Motor neuron (in vitro differentiated cells): ENCODE results near the gene INKA1. TPM values are rescaled to one million over a fixed set of nuclear protein-coding genes. Genes with fewer than 3 reads are reported as not detected.
"Not testable (repeated sequence)": the region's sequence is repeated elsewhere in the genome, so short reads cannot be mapped to it uniquely, and the experiment has no call there.

Source experiments
- ATAC-seq, 8 experiments: fragments of 200-7000 bp; cut with Tn5 transposase; replicated peaks in 6 of 8; 2 replicates each; pipeline ENCODE4 v1.8.0; 2021; ENCODE audit warnings: mild to moderate bottlenecking in 8 of 8, moderate library complexity in 8 of 8
- H3K27ac ChIP-seq, 2 donors: fragments of 250-450 bp; sonication (Bioruptor Pico); 2 replicates each; pipeline ENCODE4 v1.9.0; 2021; ENCODE audit warnings: antibody characterized with exemption in 2 of 2, mild to moderate bottlenecking in 2 of 2, moderate library complexity in 1 of 2
- H3K4me1 ChIP-seq, 2 donors: fragments of 250-450 bp; sonication (Bioruptor Pico); replicated peaks in 1 of 2; 2 replicates each; pipeline ENCODE4 v1.6.1; 2021; ENCODE audit warnings: antibody characterized with exemption in 2 of 2, mild to moderate bottlenecking in 2 of 2, moderate library complexity in 1 of 2
- H3K4me3 ChIP-seq, 5 donors: fragments of 250-450 bp; sonication (Bioruptor Pico); 2 replicates each; pipeline ENCODE4 v1.9.0; 2021; ENCODE audit warnings: antibody characterized with exemption in 5 of 5, mild to moderate bottlenecking in 5 of 5, moderate library complexity in 4 of 5
- WGBS, 10 experiments: fragments of 450-650 bp; shearing (Covaris generic); methylation state at CpG; one replicate each; pipeline ENCODE4 v1.0.0; 2022; 5-methylcytosine and 5-hydroxymethylcytosine counted together
- in situ Hi-C, 9 experiments: fragments of 400-800 bp; cut with MboI; loops; one replicate each; pipeline ENCODE4 v1.15.0; 2021; ENCODE audit warnings: low sequenced_read_pairs in 9 of 9, low pct_unique_long_range_greater_than_20kb in 2 of 9; ENCODE audit not compliant: unreplicated experiment in 9 of 9
- total RNA-seq, 8 experiments: library from RNA; unstranded; fragments of 300-600 nt; gene quantifications; 2 replicates each; pipeline versions ENCODE4 v1.2.3 to v1.2.4, GENCODE V29; 2022

Gene INKA1
- total RNA-seq, 8 experiments from 2014 or later = 0.81 to 3.5 (median 2.3) TPM

DNA sequence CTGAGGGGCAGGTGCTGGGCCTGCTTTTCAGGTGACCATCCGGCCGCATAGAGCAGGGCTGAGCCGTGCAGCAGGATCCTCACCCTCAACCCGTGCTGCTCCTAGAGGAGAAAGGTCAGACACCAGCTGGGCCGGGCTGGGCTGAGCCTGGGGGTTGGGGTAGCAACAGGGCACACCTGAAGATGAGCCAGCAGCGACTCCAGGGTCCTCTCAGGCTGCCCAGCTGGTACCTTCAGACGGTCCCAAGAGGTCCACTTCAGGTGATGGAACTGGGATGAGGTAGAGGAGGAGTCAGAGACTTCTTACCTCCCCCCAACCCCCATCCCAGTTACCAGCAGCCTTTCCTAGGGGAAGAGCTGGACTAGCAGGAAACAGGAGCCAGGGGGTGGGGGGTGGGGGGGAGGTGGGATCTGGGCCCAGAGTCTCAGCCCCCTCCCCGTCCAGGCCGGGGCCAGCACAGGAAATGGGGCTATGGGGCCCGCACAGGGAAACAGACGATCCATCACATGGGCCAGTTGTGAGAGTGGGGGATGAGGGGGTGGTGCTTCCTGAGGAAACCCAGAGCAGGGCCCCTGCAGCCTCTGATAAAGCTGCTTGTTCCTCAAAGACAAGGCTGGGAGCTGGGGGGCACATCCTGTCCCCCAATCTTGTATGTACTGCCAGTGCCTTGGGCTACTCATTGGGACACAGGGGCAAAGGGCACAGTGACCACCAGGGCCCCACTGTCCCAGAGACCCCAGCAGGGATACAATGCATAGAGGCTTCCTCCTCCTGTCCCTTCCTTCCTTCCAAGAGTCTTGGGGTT lies 3.0 kb downstream of the INKA1 start:
- 28 to 80% methylated on average over 1 to 2 of the region's 11 CpGs; no CpG with 5 or more reads in 8 of the 10 experiments for WGBS, 10 experiments
- Histone ChIP-seq H3K4me3 (no peak overlapping the region), H3K27ac (no peak overlapping the region), H3K4me1 (peaks cover 26 to 38% of the 10 kb centered on the region in 2 donors)
- in situ Hi-C loops = loop anchor here in 1 of 9 experiments (25.0 kb wide), 1 partner anchor 106 kb away; the partner anchor contains the start of gene MST1R
- ATAC-seq = no peak

GRCh38 chr3:49806850-49807249 lies 3.8 kb downstream of the INKA1 start:
- in situ Hi-C loops = loop anchor here in 1 of 9 experiments (25.0 kb wide), 1 partner anchor 105 kb away; the partner anchor contains the start of gene MST1R
- H3K4me1 ChIP-seq = peaks cover 26 to 38% of the 10 kb centered on the region in 2 donors

GRCh38 chr3:49807431-49808114 lies 4.5 kb downstream of the INKA1 start:
- in situ Hi-C loops = loop anchor here in 1 of 9 experiments (25.0 kb wide), 1 partner anchor 105 kb away; the partner anchor contains the start of gene MST1R
- WGBS, 10 experiments = 83 to 100% (median 94%) methylated on average over 1 to 3 of the region's 13 CpGs; no CpG with 5 or more reads in 6 of the 10 experiments
- Histone ChIP-seq H3K27ac (no peak overlapping the region), H3K4me3 (no peak overlapping the region), H3K4me1 (peaks cover 26 to 38% of the 10 kb centered on the region in 2 donors)
- no peak for ATAC-seq

More at GRCh38 chr3:49806850-49807249, 3.8 kb downstream of the INKA1 start:
- H3K27ac ChIP-seq = no peak overlapping the region
- 60 to 100% methylated on average over 1 of the region's 2 CpGs; no CpG with 5 or more reads in 8 of the 10 experiments for WGBS, 10 experiments
- no peak for ATAC-seq
- H3K4me3 ChIP-seq = no peak overlapping the region

DNA sequence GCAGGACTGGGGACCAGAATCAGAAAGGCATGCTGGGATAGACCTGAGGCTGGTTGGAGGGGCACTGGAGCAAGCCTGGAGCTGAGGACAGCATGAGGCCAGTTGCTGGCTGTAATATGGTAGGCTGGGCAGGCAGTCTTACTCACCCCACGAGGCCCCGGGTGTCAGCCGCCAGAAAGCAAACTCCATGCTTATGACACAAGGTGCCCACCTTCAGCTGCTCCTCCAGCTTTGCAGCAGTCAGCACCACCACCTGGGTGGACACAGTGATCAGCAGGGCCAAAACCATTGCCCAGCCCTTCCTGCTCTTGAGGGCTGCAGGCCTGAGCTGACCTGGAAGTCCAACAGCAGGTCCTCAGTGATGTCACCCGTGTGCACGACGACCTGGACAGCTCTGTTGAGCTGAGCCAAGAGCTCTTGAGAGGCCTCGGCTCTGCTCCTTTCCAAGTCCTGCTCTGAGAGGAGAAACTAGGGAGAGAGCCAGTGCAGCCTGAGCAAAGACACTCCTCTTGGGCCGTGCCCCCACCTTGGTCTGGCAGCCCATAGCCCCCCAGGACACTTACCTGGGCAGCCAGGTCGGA lies 9.9 kb downstream of the INKA1 start:
- 20 to 94% (median 80%) methylated on average over 1 to 6 of the region's 9 CpGs; no CpG with 5 or more reads in 5 of the 10 experiments for WGBS, 10 experiments
- Histone ChIP-seq H3K4me3 (no peak overlapping the region), H3K4me1 (peaks cover 0 to 4% of the 10 kb centered on the region in 2 donors), H3K27ac (no peak overlapping the region)
- in situ Hi-C loops = loop anchor here in 1 of 9 experiments (25.0 kb wide), 1 partner anchor 99 kb away; the partner anchor contains the start of gene MST1R
- peak in 2 of 8 experiments; percentile 21 to 30 for ATAC-seq

DNA sequence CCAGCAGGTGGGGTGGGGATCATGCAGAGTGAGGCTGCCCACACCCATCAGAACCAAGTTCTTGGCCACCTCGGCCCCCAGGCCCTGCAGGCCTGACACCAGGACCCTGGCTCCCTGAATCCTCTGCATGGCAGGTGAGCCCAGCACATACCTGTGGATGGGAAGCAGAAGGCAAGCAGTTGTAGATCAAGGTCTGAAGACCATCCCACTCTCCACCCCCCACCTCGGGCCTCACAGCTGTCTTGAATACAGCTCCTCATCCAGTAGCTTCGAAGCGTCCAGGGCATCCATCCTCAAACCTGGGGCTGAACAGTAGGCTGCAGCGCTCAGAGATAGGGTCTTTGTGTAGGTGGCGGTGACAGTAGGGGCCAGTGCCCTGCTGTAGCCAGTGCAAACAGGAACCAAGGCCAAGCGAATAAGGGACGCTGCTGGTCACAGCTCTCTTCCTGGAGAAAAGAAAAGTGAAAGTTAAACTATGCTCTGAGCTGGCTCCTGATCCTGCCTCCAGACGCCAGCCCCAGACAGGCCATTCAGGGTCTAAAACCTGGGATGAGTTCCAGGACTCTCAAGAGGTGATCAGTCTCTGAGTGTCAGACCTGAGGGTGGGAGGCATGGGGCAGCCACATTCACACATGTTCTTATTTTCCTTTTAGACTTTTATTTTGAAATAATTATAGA lies 10.6 kb downstream of the INKA1 start, which contains the start of gene UBA7:
Gene UBA7, minus strand, starts transcription at position 457 of the 678 bp plus-strand sequence. Its CDS starts 166 bp downstream, at position 291.
- peak; percentile 33 to 97 (median 90) for ATAC-seq
- peaks cover 0 to 4% of the 10 kb centered on the region in 2 donors for H3K4me1 ChIP-seq
- 0 to 82% (median 71%) methylated on average over 1 to 7 of the region's 9 CpGs; no CpG with 5 or more reads in 5 of the 10 experiments for WGBS, 10 experiments
- peak within 1 kb of the TSS in 1 of 2 donors; percentile 62 for H3K27ac ChIP-seq
- in situ Hi-C loops = loop anchor here in 1 of 9 experiments (25.0 kb wide), 1 partner anchor 99 kb away; the partner anchor contains the start of gene MST1R
- no peak within 1 kb of the TSS for H3K4me3 ChIP-seq

GRCh38 chr3:49823131-49823530 lies 20.1 kb downstream of the INKA1 start:
- in situ Hi-C loops = loop anchor here in 1 of 9 experiments (25.0 kb wide), 1 partner anchor 89 kb away; the partner anchor contains the start of gene MST1R
- 75 to 100% (median 84%) methylated on average over 1 to 3 of the region's 3 CpGs; no CpG with 5 or more reads in 2 of the 10 experiments for WGBS, 10 experiments
- H3K27ac ChIP-seq, ATAC-seq, H3K4me1 ChIP-seq, H3K4me3 ChIP-seq: not testable (repeated sequence)

- no peak for ATAC-seq
- in situ Hi-C loops = no loop called here
- Histone ChIP-seq H3K27ac (no peak overlapping the region), H3K4me3 (no peak overlapping the region), H3K4me1 (no peaks in the 10 kb centered on the region)
- WGBS, 10 experiments = 60 to 100% (median 84%) methylated on average over 1 to 5 of the region's 6 CpGs; no CpG with 5 or more reads in 2 of the 10 experiments
Measured at GRCh38 chr3:49826016-49826415, 23.0 kb downstream of the INKA1 start.

- 0 to 70% (median 20%) methylated on average over 1 to 2 of the region's 3 CpGs; no CpG with 5 or more reads in 6 of the 10 experiments for WGBS, 10 experiments
- Histone ChIP-seq H3K27ac (no peak overlapping the region), H3K4me1 (no peaks in the 10 kb centered on the region), H3K4me3 (no peak overlapping the region)
- in situ Hi-C loops = no loop called here
- no peak for ATAC-seq
Measured at GRCh38 chr3:49831341-49831740, 28.3 kb downstream of the INKA1 start.

DNA sequence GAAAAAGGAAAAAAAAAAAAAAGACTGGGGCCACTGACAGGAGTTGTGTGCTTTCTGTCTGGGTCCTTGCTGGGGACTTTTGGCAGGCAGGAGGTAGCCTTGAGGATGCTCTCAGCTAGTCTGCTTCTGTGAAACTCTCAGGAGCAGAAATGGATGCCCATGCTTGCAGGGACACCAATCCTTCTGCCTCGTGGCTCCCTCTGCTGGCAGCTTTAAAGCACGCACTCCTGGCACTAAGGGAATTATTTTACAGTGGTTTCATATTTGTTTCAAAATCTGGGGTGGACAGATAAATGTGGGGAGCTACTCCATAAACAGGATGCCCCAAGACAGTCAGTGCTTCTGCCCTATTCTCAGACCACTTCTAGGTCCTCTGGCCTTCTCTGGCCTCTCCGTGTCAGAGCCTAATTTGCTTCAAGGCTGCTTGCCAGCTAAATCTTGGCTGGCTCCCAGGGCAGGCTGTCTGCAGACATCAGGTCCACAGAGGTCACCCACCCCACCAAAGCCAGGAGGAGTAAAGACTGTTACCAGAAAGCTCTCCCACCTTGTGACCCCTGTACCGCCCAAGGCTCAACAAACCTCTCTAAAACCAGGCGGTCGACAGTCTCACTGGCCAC lies 36.2 kb downstream of the INKA1 start:
- in situ Hi-C loops = no loop called here
- WGBS, 10 experiments = 0 to 100% (median 80%) methylated on average over 1 to 3 of the region's 6 CpGs; no CpG with 5 or more reads in 5 of the 10 experiments
- no peaks in the 10 kb centered on the region for H3K4me1 ChIP-seq
- no peak overlapping the region for H3K4me3 ChIP-seq
- no peak overlapping the region for H3K27ac ChIP-seq
- peak; percentile 85 to 96 (median 90) for ATAC-seq

GRCh38 chr3:49840388-49840787 lies 37.3 kb downstream of the INKA1 start:
- Histone ChIP-seq H3K4me3 (no peak overlapping the region), H3K4me1 (no peaks in the 10 kb centered on the region), H3K27ac (no peak overlapping the region)
- ATAC-seq = no peak
- in situ Hi-C loops = no loop called here
- WGBS, 10 experiments = no CpG with 5 or more reads among the region's 2 CpGs

DNA sequence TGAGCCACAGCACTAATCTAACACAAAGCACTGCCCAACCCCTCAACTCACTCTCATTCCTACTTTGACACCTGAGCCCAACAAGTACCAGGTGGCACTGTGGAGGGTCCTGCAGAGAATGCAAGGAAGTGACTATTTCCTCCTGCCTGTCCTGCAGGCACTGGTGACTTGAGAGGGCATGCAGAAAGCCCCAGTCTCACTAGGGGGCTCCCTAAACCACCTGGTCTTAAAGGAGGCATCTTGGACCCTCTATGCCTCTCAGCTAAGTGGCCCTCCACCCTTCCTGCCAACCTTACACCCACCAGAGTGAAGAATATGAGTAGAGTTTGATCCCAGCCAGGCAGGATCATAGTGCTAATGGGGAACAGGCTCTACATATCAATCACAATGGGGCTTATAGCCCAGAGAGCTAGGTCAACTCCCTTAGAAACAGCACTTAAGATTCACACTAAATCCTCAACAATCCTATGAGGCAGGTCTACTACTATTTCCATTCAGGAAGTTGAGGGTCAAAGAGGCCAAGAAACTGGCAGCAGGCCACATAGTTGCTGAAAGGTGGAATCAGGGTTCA lies 38.1 kb downstream of the INKA1 start:
- in situ Hi-C loops = no loop called here
- no peak overlapping the region for H3K4me3 ChIP-seq
- H3K4me1 ChIP-seq = no peaks in the 10 kb centered on the region
- peak; percentile 16 to 65 (median 42) for ATAC-seq
- no peak overlapping the region for H3K27ac ChIP-seq
